SK-N-SH treated with all-trans-retinoic acid at 6 μM for 48 hours (cell line): Measurements from ENCODE around the gene TRPM1.

Source experiments
- ATAC-seq: fragments of 200-7000 bp; cut with Tn5 transposase; 3 replicates; pipeline ENCODE4 v1.9.1; 2020; ENCODE audit warnings: mild to moderate bottlenecking, moderate library complexity
- ARNTL ChIP-seq: fragments of 450-650 bp; formaldehyde crosslinking; IDR thresholded peaks from 2 replicates; pipeline ENCODE4 v1.5.0; 2020; ENCODE audit warnings: low read depth, mild to moderate bottlenecking, moderate library complexity, borderline replicate concordance
- BACH2 ChIP-seq: fragments of 250-450 bp; sonication (Bioruptor Pico); IDR thresholded peaks from 2 replicates; pipeline ENCODE4 v1.9.0; 2021; ENCODE audit warnings: mild to moderate bottlenecking, borderline replicate concordance
- CSDC2 ChIP-seq: fragments of 250-450 bp; sonication (Bioruptor Pico); IDR thresholded peaks from 2 replicates; pipeline ENCODE4 v1.5.0; 2020; ENCODE audit warnings: mild to moderate bottlenecking, moderate library complexity
- GLIS3 ChIP-seq: fragments of 250-450 bp; sonication (Bioruptor Pico); IDR thresholded peaks from 2 replicates; pipeline ENCODE4 v1.5.0; 2020; ENCODE audit warnings: mild to moderate bottlenecking, moderate library complexity
- ISL1 ChIP-seq: fragments of 250-450 bp; sonication (Bioruptor Pico); IDR thresholded peaks from 2 replicates; pipeline ENCODE4 v2.1.2; 2022; ENCODE audit warnings: mild to moderate bottlenecking, moderate library complexity
- PPARA ChIP-seq: fragments of 250-450 bp; sonication (Bioruptor Pico); IDR thresholded peaks from 2 replicates; pipeline ENCODE4 v1.5.0; 2020; ENCODE audit warnings: mild to moderate bottlenecking, borderline replicate concordance
- RARB ChIP-seq: fragments of 250-450 bp; sonication (Bioruptor Pico); IDR thresholded peaks from 2 replicates; pipeline ENCODE4 v1.8.0; 2021; ENCODE audit warnings: mild to moderate bottlenecking, moderate library complexity
- SNAI2 ChIP-seq: fragments of 250-450 bp; sonication (Bioruptor Pico); IDR thresholded peaks from 2 replicates; pipeline ENCODE4 v1.5.0; 2020; ENCODE audit warnings: mild to moderate bottlenecking, moderate library complexity
- TCF4 ChIP-seq: fragments of 250-450 bp; sonication (Bioruptor Pico); IDR thresholded peaks from 2 replicates; pipeline ENCODE4 v1.8.0; 2021; ENCODE audit warnings: mild to moderate bottlenecking, moderate library complexity, borderline replicate concordance
- ZFP3 ChIP-seq: fragments of 250-450 bp; sonication (Bioruptor Pico); IDR thresholded peaks from 2 replicates; pipeline ENCODE4 v1.5.0; 2020; ENCODE audit warnings: mild to moderate bottlenecking, moderate library complexity
- ZFP30 ChIP-seq: fragments of 450-650 bp; formaldehyde crosslinking; IDR thresholded peaks from 2 replicates; pipeline ENCODE4 v1.5.0; 2022; ENCODE audit warnings: mild to moderate bottlenecking, moderate library complexity
- ZNF565 ChIP-seq: fragments of 450-650 bp; formaldehyde crosslinking; conservative IDR thresholded peaks from 2 replicates; pipeline ENCODE4 v1.5.0; 2020; ENCODE audit warnings: low read depth, mild to moderate bottlenecking, moderate library complexity
- ZNF70 ChIP-seq: fragments of 450-650 bp; formaldehyde crosslinking; IDR thresholded peaks from 2 replicates; pipeline ENCODE4 v1.5.0; 2020; ENCODE audit warnings: mild to moderate bottlenecking, moderate library complexity
- ZNF8 ChIP-seq: fragments of 450-650 bp; formaldehyde crosslinking; IDR thresholded peaks from 2 replicates; pipeline ENCODE4 v1.5.0; 2020; ENCODE audit warnings: mild to moderate bottlenecking, moderate library complexity
- TF ChIP-seq, protein P1 (sequence below): fragments of 250-450 bp; sonication (Bioruptor Pico); IDR thresholded peaks from 2 replicates; pipeline ENCODE4 v1.5.1; 2021; ENCODE audit warnings: mild to moderate bottlenecking, moderate library complexity
- TF ChIP-seq, protein P2 (sequence below): fragments of 250-450 bp; sonication (Bioruptor Pico); IDR thresholded peaks from 2 replicates; pipeline ENCODE4 v1.5.1; 2020; ENCODE audit warnings: low read depth, mild to moderate bottlenecking, moderate library complexity
- TF ChIP-seq, protein P3 (sequence below): fragments of 250-450 bp; sonication (Bioruptor Pico); IDR thresholded peaks from 2 replicates; pipeline ENCODE4 v1.5.0; 2020; ENCODE audit warnings: mild to moderate bottlenecking, moderate library complexity
- TF ChIP-seq, protein P4 (sequence below): fragments of 250-450 bp; sonication (Bioruptor Pico); IDR thresholded peaks from 2 replicates; pipeline ENCODE4 v1.8.0; 2021; ENCODE audit warnings: low read depth, mild to moderate bottlenecking, moderate library complexity, borderline replicate concordance
- TF ChIP-seq, protein P5 (sequence below): fragments of 250-450 bp; sonication (Bioruptor Pico); IDR thresholded peaks from 2 replicates; pipeline ENCODE4 v1.8.0; 2020; ENCODE audit warnings: mild to moderate bottlenecking, moderate library complexity, borderline replicate concordance

Gene TRPM1

DNA sequence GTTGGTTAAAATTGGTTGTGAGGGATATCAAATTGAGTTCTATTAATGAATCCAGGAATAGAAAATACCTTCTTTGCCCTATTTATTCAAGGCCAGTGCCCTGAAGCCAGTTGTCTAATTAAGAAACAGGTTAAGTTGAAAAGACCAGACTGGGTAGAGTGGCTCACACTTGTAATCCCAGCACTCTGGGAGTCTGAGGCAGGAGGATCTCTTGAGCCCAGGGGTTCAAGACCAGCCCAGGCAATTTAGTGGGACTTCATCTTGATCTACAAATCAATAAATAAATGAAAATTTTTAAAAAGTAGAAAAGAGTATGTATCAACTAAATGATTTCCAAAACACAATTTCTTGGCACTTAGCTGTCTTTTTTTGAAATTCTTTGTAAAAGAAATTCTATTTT is 40.3 kb upstream of the TRPM1 start:
- ATAC-seq, result no peak
- TF ChIP-seq, protein P1, sequence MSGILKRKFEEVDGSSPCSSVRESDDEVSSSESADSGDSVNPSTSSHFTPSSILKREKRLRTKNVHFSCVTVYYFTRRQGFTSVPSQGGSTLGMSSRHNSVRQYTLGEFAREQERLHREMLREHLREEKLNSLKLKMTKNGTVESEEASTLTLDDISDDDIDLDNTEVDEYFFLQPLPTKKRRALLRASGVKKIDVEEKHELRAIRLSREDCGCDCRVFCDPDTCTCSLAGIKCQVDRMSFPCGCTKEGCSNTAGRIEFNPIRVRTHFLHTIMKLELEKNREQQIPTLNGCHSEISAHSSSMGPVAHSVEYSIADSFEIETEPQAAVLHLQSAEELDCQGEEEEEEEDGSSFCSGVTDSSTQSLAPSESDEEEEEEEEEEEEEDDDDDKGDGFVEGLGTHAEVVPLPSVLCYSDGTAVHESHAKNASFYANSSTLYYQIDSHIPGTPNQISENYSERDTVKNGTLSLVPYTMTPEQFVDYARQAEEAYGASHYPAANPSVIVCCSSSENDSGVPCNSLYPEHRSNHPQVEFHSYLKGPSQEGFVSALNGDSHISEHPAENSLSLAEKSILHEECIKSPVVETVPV, result no peak
- TF ChIP-seq ZNF70 (no peak), CSDC2 (no peak), PPARA (CRISPR knock-in tag) (no peak)
- TF ChIP-seq, protein P2, sequence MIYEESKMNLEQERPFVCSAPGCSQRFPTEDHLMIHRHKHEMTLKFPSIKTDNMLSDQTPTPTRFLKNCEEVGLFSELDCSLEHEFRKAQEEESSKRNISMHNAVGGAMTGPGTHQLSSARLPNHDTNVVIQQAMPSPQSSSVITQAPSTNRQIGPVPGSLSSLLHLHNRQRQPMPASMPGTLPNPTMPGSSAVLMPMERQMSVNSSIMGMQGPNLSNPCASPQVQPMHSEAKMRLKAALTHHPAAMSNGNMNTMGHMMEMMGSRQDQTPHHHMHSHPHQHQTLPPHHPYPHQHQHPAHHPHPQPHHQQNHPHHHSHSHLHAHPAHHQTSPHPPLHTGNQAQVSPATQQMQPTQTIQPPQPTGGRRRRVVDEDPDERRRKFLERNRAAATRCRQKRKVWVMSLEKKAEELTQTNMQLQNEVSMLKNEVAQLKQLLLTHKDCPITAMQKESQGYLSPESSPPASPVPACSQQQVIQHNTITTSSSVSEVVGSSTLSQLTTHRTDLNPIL (CRISPR knock-in tag), result no peak

- no peak for TF ChIP-seq ZFP30 (CRISPR knock-in tag)
- TF ChIP-seq, protein P2 (CRISPR knock-in tag), result no peak
- no peak for TF ChIP-seq RARB (CRISPR knock-in tag)
- no peak for TF ChIP-seq ARNTL (CRISPR knock-in tag)
- no peak for TF ChIP-seq ISL1 (CRISPR knock-in tag)
- TF ChIP-seq ZFP3, result no peak
- TF ChIP-seq, protein P1, result no peak
- TF ChIP-seq, protein P3, sequence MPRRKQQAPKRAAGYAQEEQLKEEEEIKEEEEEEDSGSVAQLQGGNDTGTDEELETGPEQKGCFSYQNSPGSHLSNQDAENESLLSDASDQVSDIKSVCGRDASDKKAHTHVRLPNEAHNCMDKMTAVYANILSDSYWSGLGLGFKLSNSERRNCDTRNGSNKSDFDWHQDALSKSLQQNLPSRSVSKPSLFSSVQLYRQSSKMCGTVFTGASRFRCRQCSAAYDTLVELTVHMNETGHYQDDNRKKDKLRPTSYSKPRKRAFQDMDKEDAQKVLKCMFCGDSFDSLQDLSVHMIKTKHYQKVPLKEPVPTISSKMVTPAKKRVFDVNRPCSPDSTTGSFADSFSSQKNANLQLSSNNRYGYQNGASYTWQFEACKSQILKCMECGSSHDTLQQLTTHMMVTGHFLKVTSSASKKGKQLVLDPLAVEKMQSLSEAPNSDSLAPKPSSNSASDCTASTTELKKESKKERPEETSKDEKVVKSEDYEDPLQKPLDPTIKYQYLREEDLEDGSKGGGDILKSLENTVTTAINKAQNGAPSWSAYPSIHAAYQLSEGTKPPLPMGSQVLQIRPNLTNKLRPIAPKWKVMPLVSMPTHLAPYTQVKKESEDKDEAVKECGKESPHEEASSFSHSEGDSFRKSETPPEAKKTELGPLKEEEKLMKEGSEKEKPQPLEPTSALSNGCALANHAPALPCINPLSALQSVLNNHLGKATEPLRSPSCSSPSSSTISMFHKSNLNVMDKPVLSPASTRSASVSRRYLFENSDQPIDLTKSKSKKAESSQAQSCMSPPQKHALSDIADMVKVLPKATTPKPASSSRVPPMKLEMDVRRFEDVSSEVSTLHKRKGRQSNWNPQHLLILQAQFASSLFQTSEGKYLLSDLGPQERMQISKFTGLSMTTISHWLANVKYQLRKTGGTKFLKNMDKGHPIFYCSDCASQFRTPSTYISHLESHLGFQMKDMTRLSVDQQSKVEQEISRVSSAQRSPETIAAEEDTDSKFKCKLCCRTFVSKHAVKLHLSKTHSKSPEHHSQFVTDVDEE (CRISPR knock-in tag), result no peak
- TF ChIP-seq, protein P4, sequence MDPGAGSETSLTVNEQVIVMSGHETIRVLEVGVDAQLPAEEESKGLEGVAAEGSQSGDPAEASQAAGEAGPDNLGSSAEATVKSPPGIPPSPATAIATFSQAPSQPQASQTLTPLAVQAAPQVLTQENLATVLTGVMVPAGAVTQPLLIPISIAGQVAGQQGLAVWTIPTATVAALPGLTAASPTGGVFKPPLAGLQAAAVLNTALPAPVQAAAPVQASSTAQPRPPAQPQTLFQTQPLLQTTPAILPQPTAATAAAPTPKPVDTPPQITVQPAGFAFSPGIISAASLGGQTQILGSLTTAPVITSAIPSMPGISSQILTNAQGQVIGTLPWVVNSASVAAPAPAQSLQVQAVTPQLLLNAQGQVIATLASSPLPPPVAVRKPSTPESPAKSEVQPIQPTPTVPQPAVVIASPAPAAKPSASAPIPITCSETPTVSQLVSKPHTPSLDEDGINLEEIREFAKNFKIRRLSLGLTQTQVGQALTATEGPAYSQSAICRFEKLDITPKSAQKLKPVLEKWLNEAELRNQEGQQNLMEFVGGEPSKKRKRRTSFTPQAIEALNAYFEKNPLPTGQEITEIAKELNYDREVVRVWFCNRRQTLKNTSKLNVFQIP (CRISPR knock-in tag), result no peak
- no peak for TF ChIP-seq BACH2 (CRISPR knock-in tag)
- no peak for TF ChIP-seq ZNF8 (CRISPR knock-in tag)
- TF ChIP-seq ZNF70, result no peak
- TF ChIP-seq, protein P5, sequence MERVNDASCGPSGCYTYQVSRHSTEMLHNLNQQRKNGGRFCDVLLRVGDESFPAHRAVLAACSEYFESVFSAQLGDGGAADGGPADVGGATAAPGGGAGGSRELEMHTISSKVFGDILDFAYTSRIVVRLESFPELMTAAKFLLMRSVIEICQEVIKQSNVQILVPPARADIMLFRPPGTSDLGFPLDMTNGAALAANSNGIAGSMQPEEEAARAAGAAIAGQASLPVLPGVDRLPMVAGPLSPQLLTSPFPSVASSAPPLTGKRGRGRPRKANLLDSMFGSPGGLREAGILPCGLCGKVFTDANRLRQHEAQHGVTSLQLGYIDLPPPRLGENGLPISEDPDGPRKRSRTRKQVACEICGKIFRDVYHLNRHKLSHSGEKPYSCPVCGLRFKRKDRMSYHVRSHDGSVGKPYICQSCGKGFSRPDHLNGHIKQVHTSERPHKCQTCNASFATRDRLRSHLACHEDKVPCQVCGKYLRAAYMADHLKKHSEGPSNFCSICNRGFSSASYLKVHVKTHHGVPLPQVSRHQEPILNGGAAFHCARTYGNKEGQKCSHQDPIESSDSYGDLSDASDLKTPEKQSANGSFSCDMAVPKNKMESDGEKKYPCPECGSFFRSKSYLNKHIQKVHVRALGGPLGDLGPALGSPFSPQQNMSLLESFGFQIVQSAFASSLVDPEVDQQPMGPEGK (CRISPR knock-in tag), result no peak
- TF ChIP-seq GLIS3, result no peak
- TF ChIP-seq CSDC2, result no peak
- no peak for TF ChIP-seq SNAI2 (CRISPR knock-in tag)
- TF ChIP-seq ZNF565, result no peak
- TF ChIP-seq TCF4 (CRISPR knock-in tag), result no peak
- ATAC-seq, result no peak
These were observed 35.2 kb upstream of the TRPM1 start for GRCh38 chr15:31136607-31137328.
